HepG2 (cell line): ENCODE results near the gene COX15. TPM values are rescaled to one million over a fixed set of nuclear protein-coding genes. Genes with fewer than 3 reads are reported as not detected.

Source experiments
- BHLHE40 ChIP-seq: IDR thresholded peaks from 2 replicates; pipeline ENCODE4 v1.6.1; 2011; ENCODE audit warnings: low read length, improper control_type of control experiment
- FUBP1 ChIP-seq: sonication (generic); formaldehyde crosslinking; IDR thresholded peaks from 2 replicates; pipeline ENCODE4 v1.5.1; 2020; ENCODE audit warnings: missing genetic modification reagents, mild to moderate bottlenecking, borderline replicate concordance
- GZF1 ChIP-seq: sonication (generic); formaldehyde crosslinking; IDR thresholded peaks from 2 replicates; pipeline ENCODE4 v1.5.1; 2020; ENCODE audit warnings: mild to moderate bottlenecking, missing genetic modification reagents
- HMGA1 ChIP-seq: sonication (generic); formaldehyde crosslinking; conservative IDR thresholded peaks from 2 replicates; pipeline ENCODE4 v1.4.0; 2020; ENCODE audit warnings: missing genetic modification reagents
- KLF16 ChIP-seq, 2 experiments: sonication (generic) in 1 of 2; formaldehyde crosslinking in 1 of 2; IDR thresholded peaks; 2 replicates each; pipeline versions ENCODE4 v1.6.1 to v1.8.0; 2016 to 2023; ENCODE audit warnings: missing genetic modification reagents in 2 of 2, missing compliant biosample characterization in 1 of 2
- NCOA1 ChIP-seq: sonication (generic); formaldehyde crosslinking; IDR thresholded peaks from 2 replicates; pipeline ENCODE4 v1.9.0; 2021; ENCODE audit warnings: missing genetic modification reagents
- NFYB ChIP-seq: sonication (generic); formaldehyde crosslinking; IDR thresholded peaks from 2 replicates; pipeline ENCODE4 v1.4.0; 2020; ENCODE audit warnings: missing genetic modification reagents
- PHF21A ChIP-seq: sonication (generic); formaldehyde crosslinking; IDR thresholded peaks from 2 replicates; pipeline ENCODE4 v1.5.0; 2020; ENCODE audit warnings: mild to moderate bottlenecking, missing genetic modification reagents
- SYNCRIP ChIP-seq: fragments of 200-400 bp; formaldehyde crosslinking; IDR thresholded peaks from 2 replicates; pipeline ENCODE4 v1.6.1; 2018; ENCODE audit warnings: mild to moderate bottlenecking, low read depth, low read length; ENCODE audit not compliant: insufficient read depth
- YEATS4 ChIP-seq: sonication (generic); formaldehyde crosslinking; IDR thresholded peaks from 2 replicates; pipeline ENCODE4 v1.4.0; 2020; ENCODE audit warnings: missing genetic modification reagents, borderline replicate concordance
- ZBTB20 ChIP-seq: sonication (generic); formaldehyde crosslinking; IDR thresholded peaks from 2 replicates; pipeline ENCODE4 v1.8.1; 2023; ENCODE audit warnings: missing genetic modification reagents, low read depth, mild to moderate bottlenecking, borderline replicate concordance
- ZNF138 ChIP-seq: sonication (generic); formaldehyde crosslinking; IDR thresholded peaks from 2 replicates; pipeline ENCODE4 v1.5.0; 2020; ENCODE audit warnings: mild to moderate bottlenecking, low read depth, missing genetic modification reagents
- ZNF383 ChIP-seq: sonication (generic); formaldehyde crosslinking; IDR thresholded peaks from 2 replicates; pipeline ENCODE4 v1.4.0; 2020; ENCODE audit warnings: missing genetic modification reagents, mild to moderate bottlenecking, borderline replicate concordance
- ZNF879 ChIP-seq: sonication (generic); formaldehyde crosslinking; IDR thresholded peaks from 2 replicates; pipeline ENCODE4 v1.8.1; 2023; ENCODE audit warnings: missing genetic modification reagents
- polyA plus RNA-seq, 8 experiments: library from polyadenylated mRNA; depleted of rRNA in 3 of 8; stranded (reverse) in 7 of 8; unstranded in 1 of 8; fragments of >200 nt; fragmentation: Illumina TruSeq in 4 of 8; extraction: Trizol in 4 of 8; gene quantifications; 2 replicates each; pipeline versions ENCODE4 v1.2.1 to v1.2.3, GENCODE V29; 2011 to 2016; ENCODE audit warnings: low read depth in 4 of 8, missing spikeins in 1 of 8, mixed read lengths in 1 of 8; ENCODE audit not compliant: insufficient read depth in 1 of 8
- total RNA-seq, 5 experiments: library from RNA; depleted of rRNA; stranded (reverse); fragments of >200 nt; fragmentation: Illumina TruSeq; extraction: Trizol; gene quantifications; 2 replicates each; pipeline ENCODE4 v1.2.3, GENCODE V29; 2016; ENCODE audit warnings: low read depth in 1 of 5
- TF ChIP-seq, protein P1 (sequence below): sonication (generic); formaldehyde crosslinking; IDR thresholded peaks from 2 replicates; pipeline ENCODE4 v1.8.0; 2022; ENCODE audit warnings: low read depth, missing genetic modification reagents
- TF ChIP-seq, protein P2 (sequence below): sonication (generic); formaldehyde crosslinking; IDR thresholded peaks from 2 replicates; pipeline ENCODE4 v1.4.0; 2020; ENCODE audit warnings: missing genetic modification reagents, borderline replicate concordance
- TF ChIP-seq, protein P3 (sequence below): sonication (generic); formaldehyde crosslinking; IDR thresholded peaks from 2 replicates; pipeline ENCODE4 v1.8.1; 2023; ENCODE audit warnings: mild to moderate bottlenecking, missing genetic modification reagents
- TF ChIP-seq, protein P4 (sequence below): sonication (generic); formaldehyde crosslinking; IDR thresholded peaks from 2 replicates; pipeline ENCODE4 v1.8.0; 2022; ENCODE audit warnings: mild to moderate bottlenecking, missing genetic modification reagents, moderate library complexity

Gene COX15
- total and polyA plus RNA-seq, 2 of the 13 experiments (the other 11 are each of a cell fraction or from before 2014, with no cell fraction given), result 19.2 to 44.7 TPM

GRCh38 chr10:99732033-99732842, at the start of gene COX15, which contains the start of gene CUTC (continued):
- no peak; the same call in 1 of the 2 replicates for TF ChIP-seq ZBTB20
- no peak for TF ChIP-seq NCOA1 (CRISPR knock-in tag)
- TF ChIP-seq, protein P1, sequence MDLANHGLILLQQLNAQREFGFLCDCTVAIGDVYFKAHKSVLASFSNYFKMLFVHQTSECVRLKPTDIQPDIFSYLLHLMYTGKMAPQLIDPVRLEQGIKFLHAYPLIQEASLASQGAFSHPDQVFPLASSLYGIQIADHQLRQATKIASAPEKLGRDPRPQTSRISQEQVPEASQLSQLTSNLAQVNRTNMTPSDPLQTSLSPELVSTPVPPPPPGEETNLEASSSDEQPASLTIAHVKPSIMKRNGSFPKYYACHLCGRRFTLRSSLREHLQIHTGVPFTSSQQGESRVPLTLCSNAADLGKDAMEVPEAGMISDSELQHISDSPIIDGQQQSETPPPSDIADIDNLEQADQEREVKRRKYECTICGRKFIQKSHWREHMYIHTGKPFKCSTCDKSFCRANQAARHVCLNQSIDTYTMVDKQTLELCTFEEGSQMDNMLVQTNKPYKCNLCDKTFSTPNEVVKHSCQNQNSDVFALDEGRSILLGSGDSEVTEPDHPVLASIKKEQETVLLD (CRISPR knock-in tag), result peak; percentile 58; the same call in 1 of the 2 replicates
- TF ChIP-seq GZF1 (CRISPR knock-in tag), result no peak
- TF ChIP-seq, protein P2, sequence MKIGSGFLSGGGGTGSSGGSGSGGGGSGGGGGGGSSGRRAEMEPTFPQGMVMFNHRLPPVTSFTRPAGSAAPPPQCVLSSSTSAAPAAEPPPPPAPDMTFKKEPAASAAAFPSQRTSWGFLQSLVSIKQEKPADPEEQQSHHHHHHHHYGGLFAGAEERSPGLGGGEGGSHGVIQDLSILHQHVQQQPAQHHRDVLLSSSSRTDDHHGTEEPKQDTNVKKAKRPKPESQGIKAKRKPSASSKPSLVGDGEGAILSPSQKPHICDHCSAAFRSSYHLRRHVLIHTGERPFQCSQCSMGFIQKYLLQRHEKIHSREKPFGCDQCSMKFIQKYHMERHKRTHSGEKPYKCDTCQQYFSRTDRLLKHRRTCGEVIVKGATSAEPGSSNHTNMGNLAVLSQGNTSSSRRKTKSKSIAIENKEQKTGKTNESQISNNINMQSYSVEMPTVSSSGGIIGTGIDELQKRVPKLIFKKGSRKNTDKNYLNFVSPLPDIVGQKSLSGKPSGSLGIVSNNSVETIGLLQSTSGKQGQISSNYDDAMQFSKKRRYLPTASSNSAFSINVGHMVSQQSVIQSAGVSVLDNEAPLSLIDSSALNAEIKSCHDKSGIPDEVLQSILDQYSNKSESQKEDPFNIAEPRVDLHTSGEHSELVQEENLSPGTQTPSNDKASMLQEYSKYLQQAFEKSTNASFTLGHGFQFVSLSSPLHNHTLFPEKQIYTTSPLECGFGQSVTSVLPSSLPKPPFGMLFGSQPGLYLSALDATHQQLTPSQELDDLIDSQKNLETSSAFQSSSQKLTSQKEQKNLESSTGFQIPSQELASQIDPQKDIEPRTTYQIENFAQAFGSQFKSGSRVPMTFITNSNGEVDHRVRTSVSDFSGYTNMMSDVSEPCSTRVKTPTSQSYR (CRISPR knock-in tag), result peak; percentile 53
- no peak for TF ChIP-seq FUBP1 (CRISPR knock-in tag)
- peak in 1 of 2 experiments; percentile 83; a peak in 3 of 4 replicates for TF ChIP-seq KLF16 (CRISPR knock-in tag; IDR thresholded peaks at IDR 0.05)
- TF ChIP-seq, protein P3, sequence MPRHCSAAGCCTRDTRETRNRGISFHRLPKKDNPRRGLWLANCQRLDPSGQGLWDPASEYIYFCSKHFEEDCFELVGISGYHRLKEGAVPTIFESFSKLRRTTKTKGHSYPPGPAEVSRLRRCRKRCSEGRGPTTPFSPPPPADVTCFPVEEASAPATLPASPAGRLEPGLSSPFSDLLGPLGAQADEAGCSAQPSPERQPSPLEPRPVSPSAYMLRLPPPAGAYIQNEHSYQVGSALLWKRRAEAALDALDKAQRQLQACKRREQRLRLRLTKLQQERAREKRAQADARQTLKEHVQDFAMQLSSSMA (CRISPR knock-in tag), result peak; percentile 76; the same call in 1 of the 2 replicates
- TF ChIP-seq YEATS4 (CRISPR knock-in tag), result peak; percentile 74
- peak; percentile 72 for TF ChIP-seq ZNF879 (CRISPR knock-in tag)
- TF ChIP-seq NFYB (CRISPR knock-in tag), result 0 out of 2 replicates have a peak, but pooled peaks have one; percentile 22
- no peak for TF ChIP-seq HMGA1 (CRISPR knock-in tag)
- TF ChIP-seq BHLHE40, result peak; percentile 53; the same call in 1 of the 2 replicates
- TF ChIP-seq ZNF383 (CRISPR knock-in tag), result no peak
- 0 out of 2 replicates have a peak, but pooled peaks have one; percentile 41 for TF ChIP-seq ZNF138
- TF ChIP-seq PHF21A (CRISPR knock-in tag), result 0 out of 2 replicates have a peak, but pooled peaks have one; percentile 40
- TF ChIP-seq, protein P4, sequence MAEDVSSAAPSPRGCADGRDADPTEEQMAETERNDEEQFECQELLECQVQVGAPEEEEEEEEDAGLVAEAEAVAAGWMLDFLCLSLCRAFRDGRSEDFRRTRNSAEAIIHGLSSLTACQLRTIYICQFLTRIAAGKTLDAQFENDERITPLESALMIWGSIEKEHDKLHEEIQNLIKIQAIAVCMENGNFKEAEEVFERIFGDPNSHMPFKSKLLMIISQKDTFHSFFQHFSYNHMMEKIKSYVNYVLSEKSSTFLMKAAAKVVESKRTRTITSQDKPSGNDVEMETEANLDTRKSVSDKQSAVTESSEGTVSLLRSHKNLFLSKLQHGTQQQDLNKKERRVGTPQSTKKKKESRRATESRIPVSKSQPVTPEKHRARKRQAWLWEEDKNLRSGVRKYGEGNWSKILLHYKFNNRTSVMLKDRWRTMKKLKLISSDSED, result no peak
- TF ChIP-seq SYNCRIP, result no peak
